Measurements from ENCODE around the gene ANAPC1. TPM values are rescaled to one million over a fixed set of nuclear protein-coding genes. Genes with fewer than 3 reads are reported as not detected.
"Not testable (repeated sequence)": the region's sequence is repeated elsewhere in the genome, so short reads cannot be mapped to it uniquely, and the experiment has no call there.

Gene ANAPC1
- total RNA-seq, 1 experiment from 2014 or later: 97.2 TPM

DNA sequence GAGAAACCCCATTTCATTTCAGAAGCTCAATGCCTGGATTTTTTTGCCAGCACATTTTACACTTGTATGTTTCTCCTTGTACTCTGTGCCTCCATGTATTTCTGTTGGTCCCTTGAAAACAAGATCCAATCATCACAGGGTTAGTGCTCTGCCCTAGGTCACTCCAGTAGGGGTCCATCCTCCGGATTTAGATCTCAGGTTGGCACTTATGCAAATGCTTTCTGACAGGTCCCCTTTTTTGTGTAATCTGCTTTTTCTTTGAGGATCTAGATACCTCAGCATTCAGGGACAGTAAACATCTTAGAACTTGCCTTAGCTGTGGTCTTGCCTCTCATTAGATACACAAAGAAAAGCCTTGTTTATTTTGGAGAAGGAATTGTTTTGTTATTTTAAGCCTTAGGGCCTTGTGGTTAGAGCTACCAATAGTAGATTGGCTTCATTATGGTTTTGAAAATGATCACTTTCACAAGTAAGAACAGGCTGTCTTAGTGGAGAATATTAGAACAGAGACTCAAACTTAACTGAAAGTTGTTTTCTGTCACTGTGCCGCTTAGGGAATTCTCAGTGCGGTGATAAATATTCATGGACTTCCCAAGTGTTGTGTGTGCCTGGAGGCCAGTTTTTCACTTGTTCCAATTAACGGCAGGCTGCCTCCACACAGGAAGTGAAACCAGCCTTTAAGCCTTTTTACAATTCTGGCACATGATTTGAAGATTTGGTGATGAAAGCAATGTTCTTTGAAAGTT is 22.2 kb upstream of the ANAPC1 start:
- DNase-seq (ENCODE audit: extremely low read depth, low read depth): no peak

DNA sequence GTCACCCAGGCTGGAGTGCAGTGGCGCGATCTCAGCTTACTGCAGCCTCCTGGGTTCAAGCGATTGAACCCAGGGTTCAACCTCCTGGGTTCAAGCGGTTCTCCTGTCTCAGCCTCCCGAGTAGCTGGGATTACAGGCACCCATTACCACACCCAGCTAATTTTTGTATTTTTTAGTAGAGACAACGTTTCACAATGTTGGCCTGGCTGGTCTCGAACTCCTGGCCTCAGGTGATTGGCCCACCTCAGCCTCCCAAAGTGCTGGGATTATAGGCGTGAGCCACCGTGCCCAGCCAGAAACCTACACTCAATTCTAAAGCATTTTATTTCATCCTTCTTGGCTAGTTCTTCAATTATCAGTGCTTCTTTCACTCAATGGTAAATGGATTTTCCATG is 21.5 kb upstream of the ANAPC1 start:
- DNase-seq (ENCODE audit: extremely low read depth, low read depth): not testable (repeated sequence)

DNA sequence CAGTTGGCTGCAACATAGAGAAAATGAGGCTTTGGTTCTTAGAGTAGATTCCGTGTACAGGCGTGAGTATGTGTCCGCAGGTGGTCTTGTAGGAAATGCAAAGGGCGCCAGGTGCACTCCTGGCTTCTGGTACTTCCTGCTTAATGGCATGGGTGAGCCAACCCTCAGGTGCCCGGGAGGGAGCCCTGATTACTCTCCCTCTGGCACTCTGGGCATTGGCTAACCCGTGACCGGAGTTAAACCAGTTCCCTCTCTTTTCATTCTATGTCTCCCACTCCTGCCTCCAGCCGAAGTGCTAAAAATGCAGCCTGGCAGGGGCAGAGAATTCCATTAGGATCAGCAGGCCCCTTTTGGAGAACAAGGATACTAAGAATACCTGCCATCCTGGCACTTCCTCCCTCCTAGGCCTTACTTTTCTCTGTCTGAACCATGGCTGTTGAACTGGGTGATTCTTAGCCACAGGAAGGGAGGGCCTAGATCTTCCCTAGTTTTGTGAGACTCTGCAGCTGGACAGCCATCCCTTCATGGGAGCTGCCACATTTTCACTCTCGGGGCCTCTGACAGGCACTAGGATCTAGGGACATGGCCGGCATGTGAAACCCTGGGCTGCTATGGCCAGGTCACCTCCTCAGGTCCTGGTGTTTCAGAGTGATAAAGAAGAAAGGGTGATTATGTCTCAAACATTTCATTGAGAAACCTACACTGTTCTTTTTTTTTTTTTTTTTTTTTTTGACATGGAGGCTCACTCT is 20.9 kb upstream of the ANAPC1 start:
- DNase-seq (ENCODE audit: extremely low read depth, low read depth): no peak

DNA sequence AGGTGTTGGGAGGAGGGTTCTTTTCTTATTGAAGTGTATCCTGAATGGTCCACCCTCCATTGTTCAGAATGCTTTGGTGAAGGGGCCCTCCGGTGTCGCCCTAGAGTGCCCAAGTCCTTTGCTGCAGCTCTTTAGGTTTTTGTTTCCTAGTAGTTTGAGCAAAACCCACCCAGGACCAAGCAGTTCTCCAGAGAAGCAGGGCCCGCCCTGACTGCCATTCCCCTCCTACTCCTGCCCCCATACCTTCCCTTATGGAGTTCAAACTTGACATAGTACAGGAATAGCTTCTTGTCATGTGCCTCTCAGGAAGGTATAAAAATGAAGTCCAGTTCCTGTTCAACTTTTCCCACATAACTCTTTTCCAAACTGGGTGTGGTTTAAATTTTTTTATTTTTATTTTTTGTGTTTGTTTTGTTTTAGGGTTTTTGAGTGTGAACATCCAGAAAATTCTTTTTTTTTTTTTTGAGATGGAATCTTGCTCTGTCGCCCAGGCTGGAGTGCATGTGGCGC is 20.0 kb upstream of the ANAPC1 start:
- no peak for DNase-seq (ENCODE audit: extremely low read depth, low read depth)

DNA sequence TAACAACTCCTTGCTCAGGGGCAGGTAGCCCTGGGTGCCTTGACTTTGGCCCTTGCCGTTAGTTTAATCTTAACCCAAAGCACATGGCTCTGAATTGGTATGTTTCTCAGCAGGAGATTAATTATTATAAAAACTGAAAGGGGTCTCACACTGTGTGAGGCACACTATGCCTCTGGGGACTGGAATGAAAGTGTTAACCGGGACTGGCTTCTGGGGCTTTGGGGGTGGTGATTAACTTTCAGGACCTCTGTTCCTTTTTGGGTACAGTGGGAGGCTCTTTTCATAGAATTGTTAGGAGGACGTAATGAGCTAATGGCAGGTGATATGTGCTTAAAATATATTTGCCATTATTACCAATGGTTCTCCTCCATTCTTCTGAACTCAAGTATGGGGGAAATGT is 19.5 kb upstream of the ANAPC1 start:
- no peak for DNase-seq (ENCODE audit: extremely low read depth, low read depth)

DNA sequence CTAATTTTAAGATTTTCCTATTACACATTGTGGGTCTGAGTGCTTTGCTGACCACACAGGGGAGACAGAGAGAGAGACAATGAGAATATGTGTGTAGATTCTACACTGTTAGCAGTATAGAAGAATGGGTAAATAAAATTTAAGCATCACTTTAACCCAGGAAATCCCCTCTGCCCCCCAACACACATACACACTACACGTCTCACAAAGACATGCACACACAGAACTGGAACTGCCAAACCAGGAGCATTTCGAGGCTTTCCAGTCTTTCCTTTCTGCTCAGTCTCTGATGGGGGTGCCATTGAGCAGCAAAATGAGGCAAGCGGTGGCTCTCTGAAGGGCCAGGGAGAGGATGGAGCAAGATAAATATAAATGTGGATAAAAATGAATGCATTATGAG is 16.9 kb upstream of the ANAPC1 start:
- DNase-seq (ENCODE audit: extremely low read depth, low read depth): peak; percentile 44

DNA sequence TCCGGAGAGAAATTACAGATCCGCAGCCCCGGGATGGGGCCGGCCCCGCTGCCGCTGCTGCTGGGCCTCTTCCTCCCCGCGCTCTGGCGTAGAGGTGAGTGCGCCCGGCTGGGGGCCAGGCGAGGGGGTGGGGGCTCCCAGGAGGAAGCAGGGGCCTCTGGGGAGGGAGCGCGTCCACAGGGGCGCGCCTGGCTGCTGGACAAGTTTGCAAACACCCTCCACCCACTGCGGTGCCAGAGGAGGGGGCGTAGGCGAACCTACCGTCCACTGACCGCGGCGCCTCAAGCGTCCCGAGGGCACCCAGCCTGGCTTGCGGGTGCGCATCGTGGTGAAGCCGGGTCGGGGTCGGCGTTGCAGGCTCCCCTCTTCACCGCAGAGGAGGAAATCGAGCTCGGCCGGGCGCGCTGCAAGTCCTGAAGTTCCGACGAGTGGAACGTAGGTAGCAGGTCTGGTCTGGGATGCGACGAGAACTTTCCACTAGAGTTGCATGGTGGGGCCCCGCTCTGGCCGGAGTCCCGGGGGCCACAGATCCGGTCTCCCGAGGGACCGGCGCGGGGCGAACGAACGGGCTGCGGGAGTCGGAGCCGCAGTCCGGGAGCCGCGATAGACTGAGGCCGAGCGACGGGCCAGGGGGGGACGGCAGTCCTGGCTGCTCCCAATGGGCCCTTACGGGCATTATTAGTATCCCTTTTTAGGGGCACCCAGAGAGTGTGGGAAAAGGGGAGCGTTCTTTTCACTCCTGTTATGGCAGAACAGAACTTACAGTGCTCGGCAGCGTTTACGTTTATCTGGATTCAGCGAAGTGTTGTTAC is 14.9 kb upstream of the ANAPC1 start:
- DNase-seq (ENCODE audit: extremely low read depth, low read depth): no peak

DNA sequence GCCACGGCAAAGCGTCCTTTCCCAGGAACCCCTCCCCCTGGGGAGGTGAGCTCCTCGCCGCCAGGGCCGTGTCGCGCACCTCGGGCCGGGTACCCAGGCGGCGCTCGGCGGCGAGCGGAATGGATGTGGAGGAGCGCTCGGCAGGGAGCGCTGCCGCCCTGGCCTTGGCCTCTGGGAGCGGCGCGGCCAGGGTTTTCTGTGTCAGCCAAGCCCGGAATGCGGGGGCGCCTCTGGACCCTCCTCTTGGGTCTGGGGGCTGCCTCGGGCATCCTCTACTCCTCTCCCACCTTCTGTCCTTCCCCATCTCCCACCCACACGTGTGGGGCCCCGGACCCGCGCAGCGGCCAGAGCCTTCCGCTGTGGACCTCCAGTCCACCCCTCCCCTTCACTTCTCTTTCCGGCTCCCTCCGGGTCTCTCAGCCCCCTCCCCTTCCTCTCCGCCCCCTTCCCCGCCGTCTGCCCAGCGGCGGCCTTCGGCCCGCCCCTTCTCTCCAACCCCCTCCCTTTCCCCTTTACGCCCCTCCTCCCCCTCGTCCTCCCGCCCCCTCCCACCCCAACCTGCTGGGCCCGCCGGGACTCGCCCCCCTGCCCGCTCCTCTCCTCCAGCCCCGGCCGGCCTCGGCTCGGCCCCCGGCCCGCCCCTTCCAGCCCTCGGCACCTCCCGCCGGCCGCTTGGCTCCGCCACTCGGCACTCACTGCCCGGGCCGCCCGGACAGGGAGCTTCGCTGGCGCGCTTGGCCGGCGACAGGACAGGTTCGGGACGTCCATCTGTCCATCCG is 14.1 kb upstream of the ANAPC1 start, which contains the start of gene MERTK:
Gene MERTK, plus strand, starts transcription at position 684 of the 779 bp plus-strand sequence. CDS start 129 bp downstream, outside the sequence.
- peak; percentile 59 for DNase-seq (ENCODE audit: extremely low read depth, low read depth)

DNA sequence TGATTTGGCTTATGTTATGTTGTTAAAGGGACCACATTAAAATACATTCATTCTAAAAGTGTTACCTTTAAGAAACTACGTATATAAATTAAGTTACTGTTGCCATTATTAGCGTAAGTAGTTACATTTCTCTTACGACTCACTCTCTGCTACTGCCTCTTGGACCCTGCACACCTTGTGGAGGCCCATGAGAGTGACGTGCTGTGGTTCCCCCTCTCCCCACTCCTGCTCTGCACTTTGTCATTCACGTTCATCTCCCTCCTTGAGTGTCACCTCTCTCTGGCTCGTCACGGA is 13.6 kb upstream of the ANAPC1 start:
- no peak for DNase-seq (ENCODE audit: extremely low read depth, low read depth)

DNA sequence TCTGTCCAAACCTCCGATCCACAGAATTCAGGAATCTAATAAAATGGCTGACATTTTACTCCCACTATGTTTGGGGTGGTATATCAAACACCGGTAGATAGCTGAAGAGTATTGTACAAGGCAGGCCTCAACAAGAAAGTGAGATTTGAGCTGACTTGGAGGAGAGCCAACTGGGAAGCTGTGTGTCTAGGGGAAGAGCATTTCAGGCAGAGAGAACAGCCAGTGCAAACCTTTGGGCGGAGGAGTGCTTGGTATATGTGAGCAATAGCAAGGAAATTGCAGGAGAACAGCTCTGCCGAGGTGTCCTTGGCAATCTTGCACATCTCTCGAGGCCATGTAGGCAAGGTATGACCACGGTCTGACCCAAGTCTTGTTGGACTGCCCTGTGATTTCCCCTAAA is 12.6 kb upstream of the ANAPC1 start:
- no peak for DNase-seq (ENCODE audit: extremely low read depth, low read depth)

DNA sequence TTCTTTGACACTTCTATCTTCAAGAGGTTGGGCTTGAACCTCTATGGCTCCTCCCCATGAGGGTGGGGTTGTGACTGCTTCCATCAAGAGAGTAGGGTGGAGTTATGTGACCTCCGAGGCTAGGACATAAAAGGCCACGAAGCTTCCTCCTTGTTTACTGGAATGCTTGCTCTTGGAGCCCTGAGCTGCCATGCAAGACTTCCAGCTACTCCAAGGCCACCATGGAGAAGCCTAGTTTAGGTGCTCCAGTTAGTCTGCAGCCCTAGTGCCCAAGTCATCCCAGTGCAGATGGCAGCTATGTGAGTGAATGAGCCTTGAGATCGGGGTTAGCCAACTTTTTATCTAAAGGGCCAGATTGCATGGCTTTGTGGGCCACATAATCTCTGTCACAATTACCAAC is 12.0 kb upstream of the ANAPC1 start:
- DNase-seq (ENCODE audit: extremely low read depth, low read depth): no peak

DNA sequence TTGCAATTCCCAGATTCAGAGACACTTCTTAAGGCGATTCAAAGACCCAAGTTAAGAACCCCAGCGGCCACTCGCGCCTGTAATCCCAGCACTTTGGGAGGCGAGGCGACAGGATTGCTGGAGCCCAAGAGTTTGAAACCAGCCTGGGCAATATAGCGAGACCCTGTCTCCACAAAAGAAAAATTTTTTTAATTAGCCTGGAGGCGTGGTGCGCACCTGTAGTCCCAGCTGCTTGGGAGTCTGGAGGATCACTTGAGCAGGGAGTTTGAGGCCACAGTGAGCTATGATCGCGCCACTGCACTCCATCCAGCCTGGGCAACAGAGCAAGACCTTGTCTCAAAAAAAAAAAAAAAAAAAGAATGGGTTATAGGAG is 585 bp upstream of the ANAPC1 start:
- no peak for DNase-seq (ENCODE audit: extremely low read depth, low read depth)

DNA sequence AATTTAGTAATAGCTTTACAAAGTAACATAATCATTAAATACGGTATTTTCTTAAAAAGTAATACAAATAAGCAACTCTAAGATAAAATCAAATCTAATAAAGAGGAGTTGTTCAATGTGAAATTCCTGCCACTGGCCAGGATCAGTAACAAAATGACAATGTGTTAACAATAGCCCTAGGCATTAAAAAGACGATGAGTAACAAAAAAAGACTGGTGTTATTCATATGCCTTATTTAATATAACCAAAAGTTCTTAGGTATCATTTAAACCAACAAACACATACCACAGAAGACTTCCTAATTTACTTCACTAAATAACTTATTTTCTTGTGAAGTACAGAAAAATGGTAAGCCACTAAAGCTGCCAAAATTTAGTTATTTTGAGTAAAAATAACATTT is 11.2 kb downstream of the ANAPC1 start:
- not testable (repeated sequence) for DNase-seq (ENCODE audit: extremely low read depth, low read depth)

DNA sequence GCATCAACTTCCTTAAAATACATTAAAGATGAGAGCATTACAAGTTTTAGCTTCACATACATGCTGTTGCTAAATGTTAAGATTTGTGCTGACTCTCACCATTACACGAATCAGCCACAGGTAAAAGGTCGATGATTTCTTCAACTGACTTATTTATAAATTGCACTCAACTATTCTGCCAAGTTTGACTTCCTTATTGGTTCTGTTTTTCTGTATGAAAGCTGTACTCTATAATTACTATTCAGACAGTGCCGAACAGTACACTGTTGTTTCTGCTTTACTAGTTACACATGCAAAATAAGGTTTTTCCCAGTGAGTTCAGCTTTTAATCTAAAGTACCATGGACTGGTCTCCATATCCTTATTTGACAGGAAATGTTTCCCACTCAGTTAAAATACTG is 18.9 kb downstream of the ANAPC1 start:
- DNase-seq (ENCODE audit: extremely low read depth, low read depth): not testable (repeated sequence)

DNA sequence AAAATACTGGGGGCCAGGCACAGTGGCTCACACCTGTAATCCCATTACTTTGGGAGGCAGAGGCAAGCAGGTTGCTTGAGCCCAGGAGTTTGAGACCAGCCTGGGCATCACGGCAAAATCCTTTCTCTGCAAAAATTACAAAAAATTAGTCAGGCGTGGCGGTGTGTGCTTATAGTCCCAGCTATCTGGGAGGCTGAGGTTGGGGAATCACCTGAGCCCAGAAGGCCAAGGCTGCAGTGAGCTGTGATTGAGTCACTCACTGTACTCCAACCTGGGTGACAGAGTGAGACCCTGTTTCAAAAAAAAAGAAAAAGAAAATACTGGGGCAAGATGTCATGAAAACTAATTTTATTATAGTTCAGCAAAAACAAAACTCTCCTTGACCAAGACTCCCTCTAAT is 24.0 kb downstream of the ANAPC1 start:
- DNase-seq (ENCODE audit: extremely low read depth, low read depth): not testable (repeated sequence)

DNA sequence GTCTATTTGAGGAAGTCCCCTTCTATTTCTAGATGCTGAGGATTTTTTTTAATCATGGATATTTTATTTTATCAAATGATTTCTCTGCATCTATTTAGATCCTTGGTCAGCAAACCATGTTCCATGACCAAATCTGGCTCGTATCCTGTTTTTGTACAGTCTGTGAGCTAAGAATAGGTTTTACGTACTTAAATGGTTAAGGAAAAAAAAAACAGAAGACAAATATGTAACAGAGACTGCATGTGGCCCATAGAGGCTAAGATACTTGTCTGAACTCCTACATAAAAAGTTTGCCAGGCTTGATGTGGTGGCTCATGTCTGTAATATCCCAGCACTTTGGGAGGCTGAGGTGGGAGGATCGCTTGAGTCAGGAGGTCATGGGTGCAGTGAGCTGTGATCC is 31.4 kb downstream of the ANAPC1 start:
- not testable (repeated sequence) for DNase-seq (ENCODE audit: extremely low read depth, low read depth)

DNA sequence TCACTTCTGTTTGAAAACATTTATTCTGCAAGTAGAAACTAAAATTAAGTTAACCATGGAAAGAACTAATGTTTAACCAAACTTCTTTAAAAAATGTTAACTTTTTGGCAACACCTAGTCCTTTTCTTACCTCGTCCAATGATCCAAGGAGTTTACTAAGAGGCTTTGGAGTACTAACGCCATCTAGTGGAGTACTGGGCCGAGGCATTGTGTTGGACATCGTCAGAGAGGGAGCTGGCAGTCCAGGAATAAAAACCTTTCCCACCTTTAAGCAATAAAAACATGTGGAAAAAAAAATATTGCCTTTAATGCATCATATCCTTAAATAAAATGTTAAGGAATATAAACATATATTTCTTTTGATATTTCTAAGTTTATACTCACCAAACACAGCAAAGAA is 33.3 kb downstream of the ANAPC1 start:
- DNase-seq (ENCODE audit: extremely low read depth, low read depth): peak; percentile 36

DNA sequence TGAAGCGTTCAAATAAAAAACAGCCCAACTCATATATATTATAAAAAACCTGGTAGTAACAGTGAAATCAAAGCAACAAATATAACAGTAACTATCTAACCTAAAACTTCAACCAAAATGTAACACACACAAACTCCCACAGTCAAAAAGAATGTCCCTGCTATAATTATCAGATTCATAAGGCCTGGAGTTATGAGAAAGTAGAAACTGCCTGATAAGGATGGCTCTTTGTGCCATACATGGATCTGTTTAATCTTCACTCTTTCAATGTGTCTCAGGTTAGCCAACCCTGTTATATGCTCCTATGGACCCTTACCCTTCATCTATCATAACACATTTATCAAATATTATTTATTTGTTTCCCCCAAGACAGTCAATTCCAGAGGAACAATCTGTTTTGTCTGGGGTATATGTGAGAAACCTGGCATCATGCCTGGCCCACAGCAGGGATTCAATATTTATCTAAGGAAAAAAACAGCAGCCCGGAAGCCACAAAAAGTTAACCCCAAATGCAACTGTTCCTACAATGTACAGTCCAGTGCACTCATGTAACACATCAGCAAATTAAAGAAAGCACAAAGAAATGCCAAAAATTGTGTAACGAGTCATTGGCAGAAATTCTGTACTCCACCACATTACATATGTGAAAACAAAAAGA is 44.2 kb downstream of the ANAPC1 start:
- DNase-seq (ENCODE audit: extremely low read depth, low read depth): not testable (repeated sequence)

DNA sequence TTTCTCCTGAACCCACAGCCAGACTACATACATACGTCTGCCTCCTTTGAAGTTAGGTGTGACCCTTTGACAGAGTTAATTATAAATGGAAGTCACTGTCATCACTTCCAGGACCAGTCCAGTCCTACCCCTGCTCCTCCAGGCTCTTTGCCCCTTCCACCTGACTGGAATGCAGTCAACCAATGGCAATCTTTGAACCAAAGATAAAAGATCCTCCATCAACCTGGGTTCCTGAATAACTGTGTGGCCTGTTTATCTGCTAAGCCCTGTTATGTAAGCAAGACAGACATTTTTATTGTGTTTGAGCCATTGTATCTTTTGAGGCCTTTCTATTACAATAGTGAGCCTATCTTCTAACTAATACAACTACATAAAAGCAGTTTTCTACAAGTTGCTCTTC is 45.0 kb downstream of the ANAPC1 start:
- not testable (repeated sequence) for DNase-seq (ENCODE audit: extremely low read depth, low read depth)

DNA sequence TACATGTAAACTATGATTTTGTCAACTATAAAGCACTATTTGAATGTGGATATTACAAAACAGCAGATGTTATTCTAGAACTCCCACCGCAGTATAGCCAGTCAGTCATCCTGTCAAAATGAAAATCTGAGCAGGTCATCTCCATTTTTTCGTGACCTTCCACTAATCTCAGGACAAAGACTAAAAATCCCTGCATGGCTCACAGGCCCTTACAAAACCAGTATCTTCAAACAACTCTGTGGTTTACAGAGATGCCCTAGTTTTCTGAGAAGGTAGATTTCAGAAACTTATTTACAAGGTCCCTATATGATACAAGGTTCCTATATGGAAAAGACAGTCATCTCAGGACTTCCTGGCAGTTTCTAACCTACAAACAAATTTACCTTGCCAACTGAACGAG is 49.8 kb downstream of the ANAPC1 start:
- not testable (repeated sequence) for DNase-seq (ENCODE audit: extremely low read depth, low read depth)

All from NCI-H460 (cell line).